Neutrophil (primary cell): ENCODE measurements around the gene TNFRSF6B.

ENCODE experiments used
- H3K27ac ChIP-seq: fragments of 200-600 bp; sonication (generic); 2 replicates; pipeline ENCODE4 v1.5.1; 2016; ENCODE audit warnings: mild to moderate bottlenecking, moderate library complexity
- H3K27me3 ChIP-seq: fragments of 200-600 bp; sonication (generic); 2 replicates; pipeline ENCODE4 v1.6.0; 2016; ENCODE audit warnings: mild to moderate bottlenecking
- H3K36me3 ChIP-seq: fragments of 200-600 bp; sonication (generic); 2 replicates; pipeline ENCODE4 v1.5.1; 2017
- H3K4me1 ChIP-seq, 2 experiments: fragments of 200-600 bp in 1 of 2; sonication (generic) in 1 of 2; 1 replicate in 1 of 2; 2 replicates in 1 of 2; pipeline versions ENCODE4 v1.5.1 to v1.6.1; 2013 to 2016; ENCODE audit warnings: low read depth in 1 of 2, low read length in 1 of 2, mild to moderate bottlenecking in 1 of 2, moderate library complexity in 1 of 2; ENCODE audit not compliant: control insufficient read depth in 1 of 2, insufficient read depth in 1 of 2
- H3K4me3 ChIP-seq, 2 experiments: fragments of 200-600 bp in 1 of 2; sonication (generic) in 1 of 2; 1 replicate in 1 of 2; 2 replicates in 1 of 2; pipeline ENCODE4 v1.5.1; 2013 to 2016; ENCODE audit warnings: low read depth in 1 of 2, low read length in 1 of 2, mild to moderate bottlenecking in 1 of 2, moderate library complexity in 1 of 2
- H3K9me3 ChIP-seq: fragments of 200-600 bp; sonication (generic); 2 replicates; pipeline ENCODE4 v1.5.1; 2016
- TF ChIP-seq, protein P1 (sequence below): fragments of 200-600 bp; sonication (generic); IDR thresholded peaks from 2 replicates; pipeline ENCODE4 v1.5.1; 2016; ENCODE audit warnings: antibody characterized with exemption

The TNFRSF6B gene

DNA sequence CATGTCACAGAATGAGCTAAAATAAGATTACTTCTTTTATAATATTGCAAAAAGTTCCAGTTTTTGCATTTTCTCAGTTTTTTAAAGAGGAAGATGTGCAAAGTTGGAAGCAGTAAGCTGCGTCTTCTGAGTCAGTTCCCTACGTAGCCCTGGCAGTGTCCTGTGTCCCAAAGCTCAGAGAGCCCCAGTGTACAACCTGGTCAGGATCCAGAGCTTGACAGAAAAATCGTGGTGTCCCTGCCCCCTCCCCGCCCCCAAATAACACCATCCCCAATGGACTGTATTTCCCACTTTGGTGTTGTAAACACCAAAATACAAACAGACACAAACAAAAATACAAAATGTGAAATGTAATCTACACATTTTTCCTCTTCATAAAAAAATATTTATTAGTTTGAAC, 47.7 kb downstream of the TNFRSF6B start:
- Histone ChIP-seq H3K4me3 (no peak overlapping the region), H3K9me3 (no peaks in the 10 kb centered on the region), H3K4me1 (peaks cover 10 to 14% of the 10 kb centered on the region in 2 experiments), H3K27ac (no peak overlapping the region), H3K27me3 (peaks cover 2% of the 10 kb centered on the region), H3K36me3 (peaks cover 20% of the 10 kb centered on the region)
- TF ChIP-seq, protein P1, sequence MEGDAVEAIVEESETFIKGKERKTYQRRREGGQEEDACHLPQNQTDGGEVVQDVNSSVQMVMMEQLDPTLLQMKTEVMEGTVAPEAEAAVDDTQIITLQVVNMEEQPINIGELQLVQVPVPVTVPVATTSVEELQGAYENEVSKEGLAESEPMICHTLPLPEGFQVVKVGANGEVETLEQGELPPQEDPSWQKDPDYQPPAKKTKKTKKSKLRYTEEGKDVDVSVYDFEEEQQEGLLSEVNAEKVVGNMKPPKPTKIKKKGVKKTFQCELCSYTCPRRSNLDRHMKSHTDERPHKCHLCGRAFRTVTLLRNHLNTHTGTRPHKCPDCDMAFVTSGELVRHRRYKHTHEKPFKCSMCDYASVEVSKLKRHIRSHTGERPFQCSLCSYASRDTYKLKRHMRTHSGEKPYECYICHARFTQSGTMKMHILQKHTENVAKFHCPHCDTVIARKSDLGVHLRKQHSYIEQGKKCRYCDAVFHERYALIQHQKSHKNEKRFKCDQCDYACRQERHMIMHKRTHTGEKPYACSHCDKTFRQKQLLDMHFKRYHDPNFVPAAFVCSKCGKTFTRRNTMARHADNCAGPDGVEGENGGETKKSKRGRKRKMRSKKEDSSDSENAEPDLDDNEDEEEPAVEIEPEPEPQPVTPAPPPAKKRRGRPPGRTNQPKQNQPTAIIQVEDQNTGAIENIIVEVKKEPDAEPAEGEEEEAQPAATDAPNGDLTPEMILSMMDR: no peak

DNA sequence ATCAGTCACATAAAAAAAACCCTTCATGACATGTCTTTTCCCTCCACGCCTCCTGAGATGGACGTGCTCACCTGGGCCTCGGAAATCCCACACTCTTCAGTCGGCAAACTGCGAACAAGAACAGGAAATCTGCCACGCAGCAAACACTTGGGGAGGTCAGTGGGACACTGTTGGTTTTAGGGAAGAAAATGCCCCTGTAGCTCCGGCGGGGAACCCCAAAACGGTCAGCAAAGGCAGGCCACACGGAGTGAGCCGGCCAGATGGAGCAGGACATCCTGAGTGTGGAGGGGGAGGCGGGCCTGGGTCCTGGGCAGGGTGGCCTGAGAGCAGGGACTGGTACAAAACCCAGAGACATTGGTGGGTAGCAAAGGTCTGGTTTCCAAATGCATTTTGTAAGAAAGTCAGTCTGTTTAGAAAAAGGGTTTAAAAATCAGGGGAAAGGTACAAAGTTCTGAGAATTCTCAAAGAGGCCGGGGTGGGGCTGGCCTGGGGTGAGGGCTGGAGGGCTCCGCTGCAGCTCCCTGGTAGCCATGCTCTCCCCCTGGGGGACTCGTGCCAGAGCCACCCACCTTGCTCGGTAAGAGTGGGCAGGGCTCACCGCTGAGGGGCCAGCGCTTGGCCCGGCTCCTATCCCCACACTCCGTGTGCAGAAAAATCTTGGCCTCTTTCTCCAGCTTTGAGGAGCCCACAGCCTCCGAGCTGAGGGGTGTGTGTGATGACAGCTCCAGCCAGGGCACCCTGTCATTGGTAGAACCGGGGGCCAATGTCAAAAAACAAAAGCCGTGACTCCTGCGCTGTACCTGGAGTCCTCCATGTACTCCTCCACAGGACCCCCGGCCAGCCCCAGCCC, 48.3 kb downstream of the TNFRSF6B start:
- Histone ChIP-seq H3K4me3 (no peak overlapping the region), H3K9me3 (no peaks in the 10 kb centered on the region), H3K4me1 (peaks cover 8 to 12% of the 10 kb centered on the region in 2 experiments), H3K27me3 (peaks cover 2% of the 10 kb centered on the region), H3K27ac (no peak overlapping the region), H3K36me3 (peaks cover 20% of the 10 kb centered on the region)
- TF ChIP-seq, protein P1: no peak

DNA sequence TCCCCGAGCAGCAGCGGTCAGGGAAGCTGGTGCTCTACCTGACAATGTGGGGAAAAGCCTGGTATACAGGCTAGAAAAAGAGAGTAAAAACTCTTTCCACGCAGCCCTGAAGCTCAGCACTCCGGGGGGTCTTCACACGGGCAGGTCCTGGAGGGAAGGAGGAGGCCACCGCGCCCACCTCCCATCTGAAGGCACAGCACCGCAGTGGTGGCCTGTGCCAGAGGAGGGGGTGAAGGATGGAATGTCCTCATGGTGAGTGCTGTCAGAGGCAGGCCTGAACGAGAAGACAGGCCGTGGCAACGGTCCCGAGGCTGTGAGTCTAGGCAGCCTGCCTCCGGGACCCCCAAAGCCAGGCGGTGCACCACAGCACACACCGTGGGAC, 49.0 kb downstream of the TNFRSF6B start:
- Histone ChIP-seq H3K9me3 (no peaks in the 10 kb centered on the region), H3K4me1 (peaks cover 6 to 9% of the 10 kb centered on the region in 2 experiments), H3K27me3 (peaks cover 8% of the 10 kb centered on the region), H3K27ac (no peak overlapping the region), H3K4me3 (no peak overlapping the region), H3K36me3 (peaks cover 20% of the 10 kb centered on the region)
- TF ChIP-seq, protein P1: no peak

DNA sequence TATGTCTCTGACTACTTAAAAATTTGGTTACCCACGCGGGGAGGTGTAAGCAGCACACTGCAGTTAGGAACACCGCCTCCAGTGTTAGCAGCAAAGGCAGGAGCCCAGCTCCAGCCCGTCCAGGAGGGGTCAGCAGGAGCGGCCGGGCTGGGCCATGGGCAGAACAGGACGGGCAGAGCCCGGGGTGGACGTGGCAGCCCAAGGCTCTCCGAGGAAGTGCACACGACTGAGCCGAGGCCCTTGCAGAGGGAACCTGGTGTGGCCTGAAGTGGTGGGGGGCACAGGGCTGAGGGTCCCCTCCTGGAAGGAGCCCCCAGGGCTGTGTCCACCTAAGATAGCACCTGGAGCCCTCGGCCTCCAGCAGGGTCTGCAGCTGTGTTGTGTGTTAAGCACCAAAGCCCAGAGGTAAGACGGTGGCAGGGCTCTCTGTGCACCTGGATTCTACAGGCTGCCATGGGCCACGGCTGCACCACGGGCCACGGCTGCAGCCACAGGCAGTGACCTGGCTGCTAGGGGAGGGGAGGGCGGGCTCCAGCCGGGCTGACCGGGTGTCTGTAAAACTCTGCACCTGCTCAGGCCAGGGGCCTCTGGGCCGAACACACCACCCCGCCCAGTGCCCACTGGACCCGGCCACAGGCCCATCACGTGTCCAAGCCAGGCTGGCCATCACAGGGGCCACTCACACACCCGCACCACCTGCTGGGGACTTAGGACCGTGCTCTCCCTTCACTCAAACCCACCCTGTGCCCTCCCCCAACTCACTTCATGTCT, 49.7 kb downstream of the TNFRSF6B start:
- Histone ChIP-seq H3K9me3 (no peaks in the 10 kb centered on the region), H3K27me3 (peaks cover 15% of the 10 kb centered on the region), H3K4me3 (no peak overlapping the region), H3K36me3 (peaks cover 20% of the 10 kb centered on the region), H3K4me1 (peaks cover 0 to 1% of the 10 kb centered on the region in 2 experiments), H3K27ac (no peak overlapping the region)
- TF ChIP-seq, protein P1: no peak

DNA sequence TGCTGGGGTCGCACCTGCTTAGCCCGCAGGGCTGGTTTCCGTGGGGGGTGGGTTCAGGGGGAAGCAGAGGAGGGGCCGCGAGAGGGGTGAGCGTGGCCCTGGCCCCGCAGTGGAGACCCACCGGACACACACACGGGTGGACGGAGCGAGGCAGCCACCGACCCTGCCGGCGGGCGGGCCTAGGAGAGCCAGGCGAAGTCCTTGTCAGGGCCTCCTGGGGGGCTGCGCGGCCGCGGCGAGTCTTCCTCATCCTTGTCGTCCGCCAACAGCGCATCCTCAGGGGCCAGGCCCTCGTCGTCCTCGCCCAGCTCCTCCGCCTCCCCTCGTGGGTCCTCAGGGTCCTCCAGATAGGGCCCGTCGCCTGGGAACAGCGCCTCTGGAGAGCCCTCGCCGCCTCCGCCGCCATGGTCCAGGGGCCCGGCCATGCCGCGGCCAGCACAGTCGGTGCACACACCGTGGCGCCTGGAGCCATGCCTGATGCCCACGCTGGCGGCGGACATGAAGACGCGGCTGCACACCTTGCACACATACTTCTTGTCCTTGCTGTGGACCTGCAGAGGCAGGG, 50.4 kb downstream of the TNFRSF6B start:
- TF ChIP-seq, protein P1: no peak
- Histone ChIP-seq H3K27ac (no peak overlapping the region), H3K27me3 (peaks cover 17% of the 10 kb centered on the region), H3K9me3 (no peaks in the 10 kb centered on the region), H3K36me3 (peaks cover 20% of the 10 kb centered on the region), H3K4me3 (no peak overlapping the region), H3K4me1 (no peaks in the 10 kb centered on the region)
